H1 (cell line): Measurements from ENCODE around the gene EFEMP1. TPM values are rescaled to one million over a fixed set of nuclear protein-coding genes. Genes with fewer than 3 reads are reported as not detected.

Experiments used
- CTCF ChIA-PET: fragments of 300-600 bp; sonication (Branson Sonifier 250); formaldehyde crosslinking; loops from one replicate; lab custom pipeline; 2021; ENCODE audit not compliant: partially characterized antibody; lab: Charles Lee
- POLR2A ChIA-PET: fragments of 300-600 bp; sonication (Branson Sonifier 250); formaldehyde crosslinking; loops from one replicate; lab custom pipeline; 2021; ENCODE audit warnings: inconsistent platforms; ENCODE audit not compliant: partially characterized antibody; lab: Charles Lee
- DNase-seq, 2 experiments: peaks; one replicate each; pipeline versions ENCODE4 v3.0.0 to v3.0.0-alpha.2; 2010 to 2022; ENCODE audit warnings: low spot score in 2 of 2, low read depth in 1 of 2, mixed read lengths in 1 of 2
- FAIRE-seq: peaks from 2 replicates; lab custom pipeline; 2011; peaks lifted over from hg19 to GRCh38; lab: Jason Lieb, UNC
- H2AFZ ChIP-seq: 2 replicates; pipeline ENCODE4 v1.8.1; 2012; ENCODE audit warnings: low read length, inconsistent platforms
- H2AK5ac ChIP-seq: 2 replicates; pipeline ENCODE4 v1.6.1; 2013; ENCODE audit warnings: low read depth, low read length
- H2BK120ac ChIP-seq: replicated peaks from 2 replicates; pipeline ENCODE3; 2013; ENCODE audit warnings: low read depth, low read length, inconsistent platforms
- H2BK12ac ChIP-seq: 2 replicates; pipeline ENCODE4 v1.6.1; 2013; ENCODE audit warnings: low read depth, low read length
- H2BK15ac ChIP-seq: 2 replicates; pipeline ENCODE4 v1.6.1; 2013; ENCODE audit warnings: low read length
- H2BK20ac ChIP-seq: 2 replicates; pipeline ENCODE4 v1.6.1; 2013; ENCODE audit warnings: low read length
- H2BK5ac ChIP-seq: 2 replicates; pipeline ENCODE4 v1.6.1; 2013; ENCODE audit warnings: low read depth, low read length
- H3K14ac ChIP-seq: 2 replicates; pipeline ENCODE4 v1.6.1; 2013; ENCODE audit warnings: inconsistent platforms; ENCODE audit not compliant: insufficient read length
- H3K18ac ChIP-seq: 2 replicates; pipeline ENCODE4 v1.6.1; 2013; ENCODE audit warnings: low read length; ENCODE audit errors: extremely low read depth
- H3K23ac ChIP-seq: 2 replicates; pipeline ENCODE4 v1.6.1; 2013; ENCODE audit warnings: inconsistent platforms; ENCODE audit not compliant: insufficient read length
- H3K23me2 ChIP-seq: 2 replicates; pipeline ENCODE4 v1.6.1; 2013; ENCODE audit warnings: low read depth, low read length
- H3K27ac ChIP-seq: 2 replicates; pipeline ENCODE4 v1.6.1; 2011; ENCODE audit warnings: low read depth, low read length, inconsistent platforms
- H3K27me3 ChIP-seq, 4 experiments: replicated peaks in 1 of 4; 1 replicate in 1 of 4; 2 replicates in 3 of 4; pipeline versions ENCODE4 v1.6.1 to v1.8.1; 2011 to 2013; ENCODE audit warnings: low read length in 3 of 4, mild to moderate bottlenecking in 3 of 4, inconsistent platforms in 2 of 4, mixed read lengths in 2 of 4, moderate library complexity in 1 of 4; ENCODE audit not compliant: control insufficient read depth in 3 of 4, insufficient read depth in 3 of 4; ENCODE audit errors: extremely low read depth in 1 of 4
- H3K36me3 ChIP-seq, 4 experiments: 2 replicates each; pipeline versions ENCODE4 v1.6.1 to v1.8.1; 2011 to 2013; ENCODE audit warnings: mild to moderate bottlenecking in 4 of 4, low read length in 3 of 4, moderate library complexity in 2 of 4, control low read depth in 1 of 4, inconsistent platforms in 1 of 4; ENCODE audit not compliant: insufficient read depth in 4 of 4, control insufficient read depth in 2 of 4
- H3K4ac ChIP-seq: replicated peaks from 2 replicates; pipeline ENCODE3; 2013; ENCODE audit warnings: low read length, low read depth, mixed read lengths, inconsistent platforms; ENCODE audit not compliant: insufficient read length
- H3K4me1 ChIP-seq, 4 experiments: replicated peaks in 1 of 4; 1 replicate in 1 of 4; 2 replicates in 3 of 4; pipeline versions ENCODE4 v1.6.1 to v1.8.1; 2011 to 2013; ENCODE audit warnings: low read length in 3 of 4, inconsistent platforms in 2 of 4, mixed read lengths in 1 of 4; ENCODE audit not compliant: insufficient read depth in 4 of 4, control insufficient read depth in 3 of 4
- H3K4me2 ChIP-seq, 2 experiments: 2 replicates each; pipeline versions ENCODE4 v1.6.1 to v1.8.1; 2011 to 2013; ENCODE audit warnings: low read depth in 2 of 2, low read length in 2 of 2, control low read depth in 1 of 2, inconsistent platforms in 1 of 2, mild to moderate bottlenecking in 1 of 2; ENCODE audit not compliant: insufficient read depth in 1 of 2
- H3K4me3 ChIP-seq, 4 experiments: fragments of 200-600, 300-600 bp in 1 of 4; sonication (generic), shearing (Covaris generic), sonication (Bioruptor Twin) in 1 of 4; 2 replicates each; pipeline versions ENCODE4 v1.5.1 to v1.8.1; 2011 to 2016; ENCODE audit warnings: low read length in 4 of 4, low read depth in 3 of 4, control low read depth in 2 of 4, inconsistent platforms in 2 of 4, mild to moderate bottlenecking in 2 of 4, mixed read lengths in 1 of 4, moderate library complexity in 1 of 4; ENCODE audit not compliant: insufficient read depth in 2 of 4; ENCODE audit errors: extremely low read depth in 1 of 4
- H3K56ac ChIP-seq: replicated peaks from 2 replicates; pipeline ENCODE3; 2013; ENCODE audit warnings: low read depth, mild to moderate bottlenecking, mixed read lengths, low read length, inconsistent platforms; ENCODE audit not compliant: insufficient read length
- H3K79me1 ChIP-seq: 2 replicates; pipeline ENCODE4 v1.6.1; 2013; ENCODE audit warnings: low read depth, low read length, control low read depth
- H3K79me2 ChIP-seq, 2 experiments: 2 replicates each; pipeline versions ENCODE4 v1.6.1 to v1.8.1; 2012 to 2013; ENCODE audit warnings: low read length in 2 of 2, mild to moderate bottlenecking in 2 of 2, inconsistent platforms in 1 of 2; ENCODE audit not compliant: insufficient read depth in 2 of 2, control insufficient read depth in 1 of 2
- H3K9ac ChIP-seq, 4 experiments: replicated peaks in 1 of 4; 1 replicate in 1 of 4; 2 replicates in 3 of 4; pipeline versions ENCODE4 v1.6.1 to v1.8.1; 2011 to 2013; ENCODE audit warnings: low read depth in 3 of 4, low read length in 3 of 4, control low read depth in 2 of 4, mild to moderate bottlenecking in 2 of 4, moderate library complexity in 2 of 4, inconsistent platforms in 1 of 4; ENCODE audit errors: extremely low read depth in 1 of 4
- H3K9me3 ChIP-seq, 2 experiments: 2 replicates each; pipeline versions ENCODE4 v1.6.1 to v1.8.1; 2012 to 2013; ENCODE audit warnings: mild to moderate bottlenecking in 2 of 2, moderate library complexity in 2 of 2, control low read depth in 1 of 2, inconsistent platforms in 1 of 2, low read depth in 1 of 2, low read length in 1 of 2, mixed read lengths in 1 of 2; ENCODE audit not compliant: insufficient read depth in 2 of 2
- H4K20me1 ChIP-seq, 2 experiments: replicated peaks in 1 of 2; 2 replicates each; pipeline versions ENCODE3 to v1.8.1; 2011 to 2013; ENCODE audit warnings: inconsistent platforms in 2 of 2, low read length in 2 of 2, mild to moderate bottlenecking in 1 of 2; ENCODE audit not compliant: insufficient read depth in 2 of 2, control insufficient read depth in 1 of 2
- H4K5ac ChIP-seq: 2 replicates; pipeline ENCODE4 v1.6.1; 2013; ENCODE audit warnings: low read length, low read depth, mixed read lengths, inconsistent platforms; ENCODE audit not compliant: insufficient read length
- H4K8ac ChIP-seq: 2 replicates; pipeline ENCODE4 v1.8.0; 2013; ENCODE audit warnings: mild to moderate bottlenecking, moderate library complexity, low read length, inconsistent platforms; ENCODE audit not compliant: insufficient read depth; ENCODE audit errors: extremely low read depth
- H4K91ac ChIP-seq: replicated peaks from 2 replicates; pipeline ENCODE3; 2013; ENCODE audit warnings: low read length, mixed read lengths, inconsistent platforms; ENCODE audit not compliant: insufficient read length
- RFX5 ChIP-seq: IDR thresholded peaks from 2 replicates; pipeline ENCODE4 v1.6.1; 2011; ENCODE audit warnings: low read depth, low read length, improper control_type of control experiment, borderline replicate concordance
- RNF2 ChIP-seq: fragments of 200-900, 300-1000 bp; sonication (generic); IDR thresholded peaks from 2 replicates; pipeline ENCODE4 v1.7.1; 2016; ENCODE audit warnings: borderline replicate concordance, low read depth, mild to moderate bottlenecking, antibody characterized with exemption, low read length; ENCODE audit not compliant: poor library complexity, severe bottlenecking; ENCODE audit errors: missing control alignments
- WGBS, 2 experiments: shearing (Covaris generic) in 1 of 2; methylation state at CpG; one replicate each; pipeline versions ENCODE4 v1.1.6 to v1.1.7; 2013 to 2015; ENCODE audit warnings: low lambda C conversion rate in 2 of 2, mixed read lengths in 2 of 2, inconsistent platforms in 1 of 2, low coverage in 1 of 2, missing lambda C conversion rate in 1 of 2; ENCODE audit not compliant: insufficient replicate concordance in 2 of 2, insufficient coverage in 1 of 2, insufficient read length in 1 of 2; ENCODE audit errors: extremely low coverage in 1 of 2, missing lambda C conversion rate in 1 of 2; 5-methylcytosine and 5-hydroxymethylcytosine counted together
- polyA plus RNA-seq, 7 experiments: library from polyadenylated mRNA; depleted of rRNA in 3 of 7; stranded (reverse) in 5 of 7; unstranded in 2 of 7; fragments of >200 nt in 5 of 7; fragments of 200-250 nt in 2 of 7; gene quantifications; 1 replicate in 5 of 7; 2 replicates in 1 of 7; 4 replicates in 1 of 7; pipeline versions ENCODE4 v1.2.1 to v1.2.3, GENCODE V29; 2011 to 2013; ENCODE audit warnings: missing spikeins in 2 of 7, mixed read lengths in 2 of 7
- total RNA-seq: library from RNA; stranded (reverse); fragmentation: NEBNext Ultra II Directional; extraction: Animal tissue kit (Norgen Biotek cat#: 25700); gene quantifications from 2 replicates; pipeline ENCODE4 v1.2.1, GENCODE V29; 2021

The EFEMP1 gene
- total and polyA plus RNA-seq, 2 of the 8 experiments (the other 6 are each of a cell fraction or from before 2014, with no cell fraction given) = 15.5 to 19.7 TPM

- no peaks in the 10 kb centered on the region for H3K23me2 ChIP-seq
- POLR2A ChIA-PET = no interaction called here
- H3K18ac ChIP-seq = no peak overlapping the region
- H2BK5ac ChIP-seq = no peak overlapping the region
- no peak overlapping the region for H4K91ac ChIP-seq
- no peaks in the 10 kb centered on the region for H3K36me3 ChIP-seq
- H2BK20ac ChIP-seq = no peak overlapping the region
- H4K8ac ChIP-seq = no peak overlapping the region
- no peaks in the 10 kb centered on the region for H4K20me1 ChIP-seq
- H3K56ac ChIP-seq = no peak overlapping the region
- H3K9me3 ChIP-seq = no peaks in the 10 kb centered on the region
- H2BK120ac ChIP-seq = no peak overlapping the region
- no peak overlapping the region for H3K14ac ChIP-seq
- no peak overlapping the region for H3K23ac ChIP-seq
- H2AFZ ChIP-seq = no peak overlapping the region
- no peak overlapping the region for H3K4ac ChIP-seq
- CTCF ChIA-PET = interaction anchor here (1.8 kb wide), 1 partner anchor 22 kb away, joined by 3 read pairs; no protein-coding TSS in a partner anchor
- FAIRE-seq (no peak), DNase-seq (no peak)
- no peak overlapping the region for H2BK12ac ChIP-seq
- H3K4me3 ChIP-seq = no peak overlapping the region
- no peaks in the 10 kb centered on the region for H3K79me2 ChIP-seq
- H2AK5ac ChIP-seq = no peak overlapping the region
- H3K4me2 ChIP-seq = no peak overlapping the region
- no peaks in the 10 kb centered on the region for H3K79me1 ChIP-seq
- H4K5ac ChIP-seq = no peak overlapping the region
- H3K9ac ChIP-seq = no peak overlapping the region
- H3K27ac ChIP-seq = no peak overlapping the region
- no peaks in the 10 kb centered on the region for H3K4me1 ChIP-seq
- 86% methylated on average over 7 of the region's 7 CpGs; no CpG with 5 or more reads in 1 of the 2 experiments for WGBS, 2 experiments
- no peaks in the 10 kb centered on the region for H3K27me3 ChIP-seq
- H2BK15ac ChIP-seq = no peak overlapping the region
- TF ChIP-seq RNF2 (no peak), RFX5 (no peak)
Measured at GRCh38 chr2:55862673-55863390, 60.8 kb downstream of the EFEMP1 start.
